ENCODE results near the gene MYBPC2. TPM values are rescaled to one million over a fixed set of nuclear protein-coding genes. Genes with fewer than 3 reads are reported as not detected.
"Not testable (repeated sequence)": the region's sequence is repeated elsewhere in the genome, so short reads cannot be mapped to it uniquely, and the experiment has no call there.

Gene MYBPC2
- total RNA-seq, 4 donors from 2014 or later: 0.05 to 1.3 (median 0.15) TPM; not detected in 1

GRCh38 chr19:50465986-50466705 is 33.5 kb downstream of the MYBPC2 start:
- intact Hi-C loops (cut with DNase I; ENCODE audit: low total_unique reads): no loop called here
- TF ChIP-seq CTCF (IDR thresholded peaks at IDR 0.05) (no peak), POLR2A (IDR thresholded peaks at IDR 0.05) (no peak)
- no peak for DNase-seq (ENCODE audit: low spot score in 2 of 2)
- WGBS, 2 donors: 37 to 39% methylated on average over 25 to 29 of the region's 29 CpGs
- no peak overlapping the region for H3K4me3 ChIP-seq (ENCODE audit: low read depth, poor library complexity, severe bottlenecking)

GRCh38 chr19:50466706-50467039 is 34.0 kb downstream of the MYBPC2 start:
- H3K4me3 ChIP-seq (ENCODE audit: low read depth, poor library complexity, severe bottlenecking): no peak overlapping the region
- DNase-seq (ENCODE audit: low spot score in 2 of 2): no peak
- TF ChIP-seq POLR2A (IDR thresholded peaks at IDR 0.05) (no peak), CTCF (IDR thresholded peaks at IDR 0.05) (no peak)
- intact Hi-C loops (cut with DNase I; ENCODE audit: low total_unique reads): no loop called here
- 59 to 61% methylated on average over 11 of the region's 11 CpGs for WGBS, 2 donors

DNA sequence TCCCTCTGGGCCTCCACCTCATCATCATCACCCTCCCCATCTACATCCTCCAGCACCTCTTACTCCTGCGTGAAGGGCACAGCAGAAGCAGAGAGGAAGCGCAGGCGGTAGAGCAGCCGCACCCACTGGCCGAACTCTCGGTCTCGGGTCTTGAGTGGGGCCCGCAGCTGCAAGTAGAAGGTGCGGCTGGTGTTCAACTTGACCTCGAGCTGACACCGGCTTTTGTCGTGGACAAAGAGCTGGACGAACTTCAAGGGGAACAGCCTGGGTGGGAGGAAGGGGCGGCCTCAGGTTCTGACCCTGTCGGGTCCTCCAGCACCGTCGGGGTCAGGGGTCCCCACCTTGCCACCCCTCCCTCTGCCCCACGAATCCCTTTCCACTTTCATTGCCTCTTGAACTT is 34.9 kb downstream of the MYBPC2 start:
- H3K4me3 ChIP-seq (ENCODE audit: low read depth, poor library complexity, severe bottlenecking): no peak overlapping the region
- intact Hi-C loops (cut with DNase I; ENCODE audit: low total_unique reads): no loop called here
- TF ChIP-seq CTCF (IDR thresholded peaks at IDR 0.05): no peak
- 84 to 87% methylated on average over 18 of the region's 18 CpGs for WGBS, 2 donors
- DNase-seq (ENCODE audit: low spot score in 2 of 2): no peak

- no peak for DNase-seq (ENCODE audit: low spot score in 2 of 2)
- no peak for TF ChIP-seq CTCF (IDR thresholded peaks at IDR 0.05)
- TF ChIP-seq POLR2A (IDR thresholded peaks at IDR 0.05): no peak
- no peak overlapping the region for H3K4me3 ChIP-seq (ENCODE audit: low read depth, poor library complexity, severe bottlenecking)
- intact Hi-C loops (cut with DNase I; ENCODE audit: low total_unique reads): no loop called here
- WGBS, 2 donors: 81 to 84% methylated on average over 6 of the region's 6 CpGs
Measured at GRCh38 chr19:50468818-50469217, 36.1 kb downstream of the MYBPC2 start.

DNA sequence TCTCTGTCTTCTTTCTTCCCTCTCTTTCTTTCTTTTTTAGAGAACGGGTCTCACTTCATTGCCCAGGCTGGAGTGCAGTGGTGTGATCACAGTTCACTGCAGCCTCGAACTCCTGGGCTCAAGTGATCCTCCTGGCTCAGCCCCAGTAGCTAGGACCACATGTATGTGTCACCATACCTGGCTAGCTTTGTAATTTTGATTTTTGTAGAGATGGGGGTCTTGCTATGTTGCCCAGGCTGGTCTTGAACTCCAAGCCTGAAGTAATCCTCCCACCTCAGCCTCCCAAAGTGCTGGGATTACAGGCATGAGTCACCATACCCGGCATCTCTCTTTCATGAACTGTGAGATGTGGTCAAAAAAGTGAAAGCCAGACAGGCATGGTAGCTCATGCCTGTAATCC is 40.6 kb downstream of the MYBPC2 start:
- WGBS, 2 donors: 49 to 59% methylated on average over 3 of the region's 3 CpGs
- H3K4me3 ChIP-seq (ENCODE audit: low read depth, poor library complexity, severe bottlenecking); DNase-seq (ENCODE audit: low spot score in 2 of 2); intact Hi-C loops (cut with DNase I; ENCODE audit: low total_unique reads): not testable (repeated sequence)

DNA sequence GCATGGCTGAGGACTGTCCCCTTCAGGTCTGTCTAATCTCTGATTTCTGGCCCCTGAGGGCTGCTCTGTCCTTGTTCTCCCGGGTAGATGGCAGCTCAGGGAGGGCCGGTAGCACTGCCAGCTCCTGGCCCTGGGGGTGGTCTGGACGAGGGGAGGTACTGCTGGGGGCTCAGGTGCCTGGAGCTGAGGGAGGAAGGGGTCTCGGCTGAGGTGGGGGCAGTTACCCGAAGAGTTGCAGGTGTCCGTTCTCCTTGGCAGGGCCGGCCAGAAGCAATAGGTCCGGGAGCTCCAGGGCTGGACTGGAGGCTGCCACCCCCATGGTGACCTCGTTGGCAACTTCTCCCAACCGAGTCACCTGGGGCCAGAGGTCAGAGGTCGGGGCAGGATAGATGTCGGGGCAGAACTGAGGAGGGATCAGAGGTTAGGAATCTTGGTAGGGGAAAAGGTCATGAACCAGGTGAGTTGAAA is 42.4 kb downstream of the MYBPC2 start:
- H3K4me3 ChIP-seq (ENCODE audit: low read depth, poor library complexity, severe bottlenecking): no peak overlapping the region
- intact Hi-C loops (cut with DNase I; ENCODE audit: low total_unique reads): no loop called here
- TF ChIP-seq POLR2A (IDR thresholded peaks at IDR 0.05) (no peak), CTCF (IDR thresholded peaks at IDR 0.05) (no peak)
- DNase-seq (ENCODE audit: low spot score in 2 of 2): no peak
- WGBS, 2 donors: 74% methylated on average over 12 of the region's 12 CpGs

All from lower leg skin (tissue), 4 donors.